Mammary epithelial cell (primary cell): ENCODE results near the gene ZDHHC12.

Source experiments
- CTCF ChIP-seq, 2 donors: IDR thresholded peaks in 1 of 2; conservative IDR thresholded peaks in 1 of 2; 2 replicates each; pipeline ENCODE4 v1.5.1; 2011 to 2012; ENCODE audit warnings: inconsistent platforms in 2 of 2, low read length in 2 of 2, mild to moderate bottlenecking in 2 of 2, control low read depth in 1 of 2, low read depth in 1 of 2; ENCODE audit not compliant: insufficient read depth in 1 of 2; ENCODE audit errors: extremely low read depth in 1 of 2
- EZH2 ChIP-seq: IDR thresholded peaks from 2 replicates; pipeline ENCODE4 v1.6.1; 2012; ENCODE audit warnings: low read length, inconsistent platforms, borderline replicate concordance

- TF ChIP-seq EZH2: no peak
- TF ChIP-seq CTCF (conservative IDR thresholded peaks at IDR 0.05 in 1 of 2, IDR thresholded peaks at IDR 0.05 in 1 of 2; ENCODE audit: extremely low read depth in 1 of 2, insufficient read depth in 1 of 2, low read depth in 1 of 2, low read length in 2 of 2): no peak
Observed at GRCh38 chr9:128735373-128735772, 11.4 kb upstream of the ZDHHC12 start.
